Hepatocyte (in vitro differentiated cells): ENCODE data around the gene EARS2. TPM values are rescaled to one million over a fixed set of nuclear protein-coding genes. Genes with fewer than 3 reads are reported as not detected.

Source experiments
- DNase-seq: peaks from one replicate; pipeline ENCODE4 v3.0.0-alpha.2; 2016; ENCODE audit warnings: low spot score
- H2AFZ ChIP-seq: fragments of 200-600 bp; sonication (generic); 2 replicates; pipeline ENCODE4 v1.6.0; 2016; ENCODE audit warnings: antibody characterized with exemption, mild to moderate bottlenecking
- H3K27ac ChIP-seq: fragments of 200-600 bp; sonication (generic); 2 replicates; pipeline ENCODE4 v1.5.1; 2016; ENCODE audit warnings: mild to moderate bottlenecking
- H3K27me3 ChIP-seq: fragments of 200-600 bp; sonication (generic); 2 replicates; pipeline ENCODE4 v1.6.1; 2016
- H3K36me3 ChIP-seq: fragments of 200-600 bp; sonication (generic); replicated peaks from 2 replicates; pipeline ENCODE4 v1.5.1; 2016; ENCODE audit warnings: low read depth; ENCODE audit not compliant: insufficient read depth
- H3K4me1 ChIP-seq: fragments of 200-600 bp; sonication (generic); 2 replicates; pipeline ENCODE4 v1.5.1; 2016; ENCODE audit warnings: mild to moderate bottlenecking, moderate library complexity; ENCODE audit not compliant: insufficient read depth
- H3K4me2 ChIP-seq: fragments of 200-600 bp; sonication (generic); 2 replicates; pipeline ENCODE4 v1.6.0; 2016
- H3K4me3 ChIP-seq: fragments of 200-600 bp; sonication (generic); 2 replicates; pipeline ENCODE4 v1.5.1; 2016; ENCODE audit warnings: mild to moderate bottlenecking
- H3K79me2 ChIP-seq: fragments of 200-600 bp; sonication (generic); 2 replicates; pipeline ENCODE4 v1.6.0; 2017; ENCODE audit warnings: mild to moderate bottlenecking
- H3K9me2 ChIP-seq: fragments of 200-600 bp; sonication (generic); replicated peaks from 2 replicates; pipeline ENCODE4 v1.6.0; 2017; ENCODE audit warnings: mild to moderate bottlenecking; ENCODE audit not compliant: insufficient read depth
- H3K9me3 ChIP-seq: fragments of 200-600 bp; sonication (generic); 2 replicates; pipeline ENCODE4 v1.5.1; 2016; ENCODE audit warnings: low read depth, mild to moderate bottlenecking
- H4K20me1 ChIP-seq: fragments of 200-600 bp; sonication (generic); 2 replicates; pipeline ENCODE4 v1.6.0; 2016; ENCODE audit warnings: mild to moderate bottlenecking; ENCODE audit not compliant: insufficient read depth, poor library complexity, severe bottlenecking
- CTCF ChIP-seq: fragments of 200-600 bp; sonication (generic); IDR thresholded peaks from 2 replicates; pipeline ENCODE4 v1.5.1; 2016; ENCODE audit warnings: antibody characterized with exemption, mild to moderate bottlenecking; ENCODE audit not compliant: poor library complexity
- EZH2 ChIP-seq: fragments of 200-600 bp; sonication (generic); IDR thresholded peaks from 2 replicates; pipeline ENCODE4 v1.6.1; 2016; ENCODE audit warnings: antibody characterized with exemption, mild to moderate bottlenecking, borderline replicate concordance
- EZH2phosphoT487 ChIP-seq: fragments of 200-600 bp; sonication (generic); IDR thresholded peaks from one replicate; pipeline ENCODE4 v1.6.1; 2018; ENCODE audit warnings: antibody characterized with exemption, mild to moderate bottlenecking, low read depth, moderate library complexity; ENCODE audit not compliant: unreplicated experiment, severe bottlenecking
- WGBS: methylation state at CpG from one replicate; pipeline ENCODE4 v1.1.6; 2016; ENCODE audit warnings: low lambda C conversion rate; ENCODE audit errors: missing lambda C conversion rate; 5-methylcytosine and 5-hydroxymethylcytosine counted together
- polyA plus RNA-seq: library from polyadenylated mRNA; unstranded; fragments of >200 nt; fragmentation: Nextera tagmentation; extraction: Ambion mirVana; gene quantifications from 2 replicates; pipeline ENCODE4 v1.2.1, GENCODE V29; 2016
- total RNA-seq: library from RNA; depleted of rRNA; stranded (reverse); fragments of >200 nt; gene quantifications from 2 replicates; pipeline ENCODE4 v1.2.3, GENCODE V29; 2014

Gene EARS2
- total and polyA plus RNA-seq, 2 experiments from 2014 or later: 25.2 to 26.5 TPM

- H3K9me3 ChIP-seq: no peaks in the 10 kb centered on the region
- no peak for TF ChIP-seq EZH2phosphoT487
- TF ChIP-seq CTCF: no peak
- no peak for TF ChIP-seq EZH2
- H3K79me2 ChIP-seq: no peaks in the 10 kb centered on the region
- no peaks in the 10 kb centered on the region for H3K27me3 ChIP-seq
- no peaks in the 10 kb centered on the region for H3K9me2 ChIP-seq
- H3K4me3 ChIP-seq: no peak overlapping the region
- H4K20me1 ChIP-seq: no peaks in the 10 kb centered on the region
- 93% methylated on average over 5 of the region's 5 CpGs for WGBS
- no peaks in the 10 kb centered on the region for H3K36me3 ChIP-seq
- H3K27ac ChIP-seq: no peak overlapping the region
- no peak overlapping the region for H2AFZ ChIP-seq
- no peaks in the 10 kb centered on the region for H3K4me1 ChIP-seq
- H3K4me2 ChIP-seq: no peak overlapping the region
- DNase-seq: no peak
Observed at GRCh38 chr16:23571895-23572294, 14.7 kb upstream of the EARS2 start.

GRCh38 chr16:23570992-23571632 is 14.0 kb upstream of the EARS2 start:
- Histone ChIP-seq H3K27me3 (no peaks in the 10 kb centered on the region), H3K79me2 (no peaks in the 10 kb centered on the region), H2AFZ (no peak overlapping the region), H4K20me1 (no peaks in the 10 kb centered on the region), H3K9me2 (no peaks in the 10 kb centered on the region), H3K9me3 (no peaks in the 10 kb centered on the region), H3K36me3 (no peaks in the 10 kb centered on the region), H3K27ac (no peak overlapping the region), H3K4me1 (no peaks in the 10 kb centered on the region), H3K4me2 (no peak overlapping the region), H3K4me3 (no peak overlapping the region)
- no peak for TF ChIP-seq CTCF
- no peak for TF ChIP-seq EZH2
- no peak for TF ChIP-seq EZH2phosphoT487
- 95% methylated on average over 8 of the region's 8 CpGs for WGBS
- DNase-seq: no peak

DNA sequence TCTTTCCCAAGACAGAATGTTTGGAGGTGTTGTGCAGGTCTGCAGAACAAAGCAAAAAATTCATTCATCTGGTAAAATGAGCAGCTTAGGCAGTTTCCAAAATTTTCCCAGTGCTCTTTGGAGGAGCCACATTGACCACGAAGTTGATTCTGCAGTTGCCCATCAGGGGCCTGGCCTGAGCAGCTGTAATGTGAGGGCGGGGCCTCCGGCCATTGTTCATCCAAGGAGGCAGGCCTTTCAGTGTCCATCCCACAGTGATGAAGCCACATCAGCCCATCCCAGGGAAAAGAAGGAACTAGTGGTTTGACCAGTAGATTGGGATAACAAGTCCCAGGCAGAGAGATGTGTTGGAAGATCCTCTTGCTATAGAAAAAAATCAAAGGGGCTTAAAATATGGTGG is 10.5 kb upstream of the EARS2 start:
- H3K36me3 ChIP-seq: no peaks in the 10 kb centered on the region
- 97% methylated on average over 3 of the region's 3 CpGs for WGBS
- H3K4me1 ChIP-seq: no peaks in the 10 kb centered on the region
- H3K27me3 ChIP-seq: no peaks in the 10 kb centered on the region
- no peaks in the 10 kb centered on the region for H3K79me2 ChIP-seq
- no peaks in the 10 kb centered on the region for H3K9me3 ChIP-seq
- TF ChIP-seq CTCF (no peak), EZH2 (no peak), EZH2phosphoT487 (no peak)
- H3K4me2 ChIP-seq: no peak overlapping the region
- no peak for DNase-seq
- no peaks in the 10 kb centered on the region for H4K20me1 ChIP-seq
- no peak overlapping the region for H3K4me3 ChIP-seq
- no peak overlapping the region for H2AFZ ChIP-seq
- no peaks in the 10 kb centered on the region for H3K9me2 ChIP-seq
- H3K27ac ChIP-seq: no peak overlapping the region

DNA sequence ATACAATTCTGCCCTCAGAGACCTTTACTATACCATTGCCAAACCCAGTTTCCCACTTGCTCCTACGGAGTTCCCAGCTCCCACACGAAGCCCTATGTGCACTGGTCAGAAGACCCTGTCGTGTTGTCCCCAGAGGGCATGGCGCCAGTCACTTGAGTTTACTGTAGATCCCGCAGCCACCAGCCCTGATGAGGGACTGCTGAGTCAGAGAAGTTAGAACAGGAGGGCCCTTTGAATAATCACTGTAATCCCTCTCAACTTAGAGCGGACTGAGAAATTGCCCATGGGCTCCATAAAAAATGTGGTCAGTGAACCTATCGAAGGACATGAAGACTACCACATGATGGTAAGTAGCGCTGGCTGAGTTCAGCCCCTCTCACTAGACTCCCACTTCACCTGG is 9.6 kb upstream of the EARS2 start:
- Histone ChIP-seq H3K36me3 (no peaks in the 10 kb centered on the region), H3K27me3 (no peaks in the 10 kb centered on the region), H3K27ac (no peak overlapping the region), H3K9me3 (no peaks in the 10 kb centered on the region), H3K4me3 (no peak overlapping the region), H3K9me2 (no peaks in the 10 kb centered on the region), H3K4me2 (no peak overlapping the region), H4K20me1 (no peaks in the 10 kb centered on the region), H2AFZ (no peak overlapping the region), H3K4me1 (no peaks in the 10 kb centered on the region), H3K79me2 (no peaks in the 10 kb centered on the region)
- no peak for TF ChIP-seq EZH2phosphoT487
- TF ChIP-seq CTCF: no peak
- no peak for TF ChIP-seq EZH2
- 96% methylated on average over 8 of the region's 8 CpGs for WGBS
- no peak for DNase-seq
